ENCODE measurements around the gene CACHD1. TPM values are rescaled to one million over a fixed set of nuclear protein-coding genes. Genes with fewer than 3 reads are reported as not detected.

The CACHD1 gene
- total RNA-seq, 4 donors from 2014 or later: 7.7 to 20.1 (median 9.8) TPM

GRCh38 chr1:64492424-64492823, 22.5 kb downstream of the CACHD1 start:
- Histone ChIP-seq H3K36me3 (no peaks in the 10 kb centered on the region), H3K27ac (no peak overlapping the region), H3K4me3 (no peak overlapping the region), H3K9me3 (no peaks in the 10 kb centered on the region), H3K4me1 (peaks cover 0 to 37% (median under 1%) of the 10 kb centered on the region in 3 donors), H3K27me3 (no peaks in the 10 kb centered on the region)
- TF ChIP-seq POLR2AphosphoS5 (IDR thresholded peaks at IDR 0.05) (no peak), CTCF (IDR thresholded peaks at IDR 0.05) (no peak), EP300 (IDR thresholded peaks at IDR 0.05) (no peak), POLR2A (IDR thresholded peaks at IDR 0.05) (no peak)
- ATAC-seq: no peak
- WGBS, 2 donors (ENCODE audit: low coverage in 1 of 2): 87 to 91% methylated on average over 6 to 8 of the region's 8 CpGs

- no peak for ATAC-seq
- H3K36me3 ChIP-seq: no peaks in the 10 kb centered on the region
- TF ChIP-seq EP300 (IDR thresholded peaks at IDR 0.05) (no peak), CTCF (IDR thresholded peaks at IDR 0.05) (no peak), POLR2A (IDR thresholded peaks at IDR 0.05) (no peak), POLR2AphosphoS5 (IDR thresholded peaks at IDR 0.05) (no peak)
- H3K4me3 ChIP-seq: no peak overlapping the region
- no peaks in the 10 kb centered on the region for H3K9me3 ChIP-seq
- no peak overlapping the region for H3K27ac ChIP-seq
- no peaks in the 10 kb centered on the region for H3K27me3 ChIP-seq
- 94% methylated on average over 3 of the region's 6 CpGs; no CpG with 5 or more reads in 1 of the 2 donors for WGBS, 2 donors (ENCODE audit: low coverage in 1 of 2)
- H3K4me1 ChIP-seq: peaks cover 0 to 39% (median 4%) of the 10 kb centered on the region in 3 donors
Observed at GRCh38 chr1:64493831-64494230, 23.9 kb downstream of the CACHD1 start.

GRCh38 chr1:64494659-64495058, 24.7 kb downstream of the CACHD1 start:
- no peak overlapping the region for H3K27ac ChIP-seq
- H3K27me3 ChIP-seq: no peaks in the 10 kb centered on the region
- H3K4me3 ChIP-seq: no peak overlapping the region
- H3K9me3 ChIP-seq: no peaks in the 10 kb centered on the region
- peaks cover 0 to 32% (median 4%) of the 10 kb centered on the region in 3 donors for H3K4me1 ChIP-seq
- 50% methylated on average over 2 of the region's 2 CpGs for WGBS, 2 donors (ENCODE audit: low coverage in 1 of 2)
- TF ChIP-seq EP300 (IDR thresholded peaks at IDR 0.05): no peak
- TF ChIP-seq CTCF (IDR thresholded peaks at IDR 0.05): no peak
- TF ChIP-seq POLR2AphosphoS5 (IDR thresholded peaks at IDR 0.05): no peak
- TF ChIP-seq POLR2A (IDR thresholded peaks at IDR 0.05): no peak
- no peaks in the 10 kb centered on the region for H3K36me3 ChIP-seq
- no peak for ATAC-seq

- TF ChIP-seq CTCF (IDR thresholded peaks at IDR 0.05): no peak
- TF ChIP-seq POLR2AphosphoS5 (IDR thresholded peaks at IDR 0.05): no peak
- no peak for TF ChIP-seq POLR2A (IDR thresholded peaks at IDR 0.05)
- no peaks in the 10 kb centered on the region for H3K27me3 ChIP-seq
- no peak for ATAC-seq
- no peak overlapping the region for H3K27ac ChIP-seq
- H3K36me3 ChIP-seq: no peaks in the 10 kb centered on the region
- WGBS, 2 donors (ENCODE audit: low coverage in 1 of 2): 77 to 82% methylated on average over 1 of the region's 1 CpG
- H3K4me3 ChIP-seq: no peak overlapping the region
- no peaks in the 10 kb centered on the region for H3K9me3 ChIP-seq
- H3K4me1 ChIP-seq: peaks cover 0 to 20% (median 4%) of the 10 kb centered on the region in 3 donors
Observed at GRCh38 chr1:64495878-64496277, 25.9 kb downstream of the CACHD1 start.

- no peak overlapping the region for H3K27ac ChIP-seq
- TF ChIP-seq POLR2A (IDR thresholded peaks at IDR 0.05) (no peak), EP300 (IDR thresholded peaks at IDR 0.05) (no peak), CTCF (IDR thresholded peaks at IDR 0.05) (no peak), POLR2AphosphoS5 (IDR thresholded peaks at IDR 0.05) (no peak)
Observed at GRCh38 chr1:64496606-64497005, 26.7 kb downstream of the CACHD1 start.

More at GRCh38 chr1:64496606-64497005, 26.7 kb downstream of the CACHD1 start:
- Histone ChIP-seq H3K36me3 (no peaks in the 10 kb centered on the region), H3K4me1 (peaks cover 0 to 20% (median 4%) of the 10 kb centered on the region in 3 donors), H3K9me3 (no peaks in the 10 kb centered on the region), H3K4me3 (no peak overlapping the region), H3K27me3 (no peaks in the 10 kb centered on the region)
- WGBS, 2 donors (ENCODE audit: low coverage in 1 of 2): 74 to 80% methylated on average over 2 to 4 of the region's 4 CpGs
- ATAC-seq: no peak

Data from gastroesophageal sphincter (tissue), 4 donors.